ENCODE measurements around the gene STX16.

- TF ChIP-seq, protein P1, sequence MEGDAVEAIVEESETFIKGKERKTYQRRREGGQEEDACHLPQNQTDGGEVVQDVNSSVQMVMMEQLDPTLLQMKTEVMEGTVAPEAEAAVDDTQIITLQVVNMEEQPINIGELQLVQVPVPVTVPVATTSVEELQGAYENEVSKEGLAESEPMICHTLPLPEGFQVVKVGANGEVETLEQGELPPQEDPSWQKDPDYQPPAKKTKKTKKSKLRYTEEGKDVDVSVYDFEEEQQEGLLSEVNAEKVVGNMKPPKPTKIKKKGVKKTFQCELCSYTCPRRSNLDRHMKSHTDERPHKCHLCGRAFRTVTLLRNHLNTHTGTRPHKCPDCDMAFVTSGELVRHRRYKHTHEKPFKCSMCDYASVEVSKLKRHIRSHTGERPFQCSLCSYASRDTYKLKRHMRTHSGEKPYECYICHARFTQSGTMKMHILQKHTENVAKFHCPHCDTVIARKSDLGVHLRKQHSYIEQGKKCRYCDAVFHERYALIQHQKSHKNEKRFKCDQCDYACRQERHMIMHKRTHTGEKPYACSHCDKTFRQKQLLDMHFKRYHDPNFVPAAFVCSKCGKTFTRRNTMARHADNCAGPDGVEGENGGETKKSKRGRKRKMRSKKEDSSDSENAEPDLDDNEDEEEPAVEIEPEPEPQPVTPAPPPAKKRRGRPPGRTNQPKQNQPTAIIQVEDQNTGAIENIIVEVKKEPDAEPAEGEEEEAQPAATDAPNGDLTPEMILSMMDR (IDR thresholded peaks at IDR 0.05): no peak
- no peak for TF ChIP-seq REST (IDR thresholded peaks at IDR 0.05; ENCODE audit: insufficient read depth in 1 of 2, low read depth in 2 of 2, low read length in 1 of 2)
- TF ChIP-seq POLR2AphosphoS5 (IDR thresholded peaks at IDR 0.05; ENCODE audit: low read depth, low read length): no peak
- no peak for TF ChIP-seq TCF7L2 (IDR thresholded peaks at IDR 0.05; ENCODE audit: low read depth, low read length)
Observed at GRCh38 chr20:58702161-58702510, 51.1 kb downstream of the STX16 start.
